Astrocyte of the spinal cord (primary cell): ENCODE measurements around the gene PCDHGA1.
"Not testable (repeated sequence)": the region's sequence is repeated elsewhere in the genome, so short reads cannot be mapped to it uniquely, and the experiment has no call there.

ENCODE experiments used
- DNase-seq: peaks from one replicate; pipeline ENCODE4 v3.0.0; 2011; ENCODE audit warnings: low read depth, low spot score
- H3K4me3 ChIP-seq: 2 replicates; pipeline ENCODE4 v1.5.1; 2011; ENCODE audit warnings: low read depth, mild to moderate bottlenecking, low read length, moderate library complexity
- CTCF ChIP-seq: IDR thresholded peaks from 2 replicates; pipeline ENCODE4 v1.5.1; 2012; ENCODE audit warnings: low read depth, mild to moderate bottlenecking, low read length, inconsistent platforms
- in situ Hi-C: cut with HindIII; loops from 2 replicates; pipeline ENCODE4 v1.10.0; 2017; ENCODE audit warnings: low sequenced_read_pairs

Gene PCDHGA1

DNA sequence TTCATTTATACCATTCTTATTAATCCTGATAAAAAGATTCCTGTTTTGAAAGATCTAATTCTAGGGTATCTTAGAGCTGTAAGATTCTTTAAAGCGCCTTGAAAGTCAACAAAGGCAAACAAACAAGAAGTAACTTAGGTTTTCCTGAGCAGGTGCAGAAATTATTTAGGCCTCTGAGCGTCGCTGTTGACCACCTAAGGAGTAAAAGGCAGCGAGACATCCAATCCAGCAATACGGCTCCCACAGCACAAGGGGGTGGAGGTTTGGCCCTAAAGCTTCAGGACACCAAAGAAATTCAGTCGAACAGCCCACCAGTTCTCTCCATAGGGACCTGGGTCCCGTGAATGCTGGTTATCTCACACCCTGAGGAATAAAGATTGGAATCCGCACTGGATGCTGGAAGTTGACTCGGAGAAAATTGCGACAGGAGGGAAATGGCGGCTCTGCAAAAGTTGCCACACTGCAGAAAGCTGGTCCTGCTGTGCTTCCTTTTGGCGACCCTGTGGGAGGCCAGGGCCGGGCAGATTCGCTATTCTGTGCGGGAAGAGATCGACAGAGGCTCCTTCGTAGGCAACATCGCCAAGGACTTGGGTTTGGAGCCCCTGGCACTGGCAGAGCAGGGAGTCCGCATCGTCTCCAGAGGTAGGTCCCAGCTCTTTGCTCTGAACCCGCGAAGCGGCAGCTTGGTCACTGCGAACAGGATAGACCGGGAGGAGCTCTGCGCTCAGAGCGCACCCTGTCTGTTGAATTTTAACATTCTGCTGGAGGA lies 8.4 kb downstream of the PCDHGA1 start, which contains the start of gene PCDHGA2:
TSS of gene PCDHGA2 (plus strand) at position 223 of the 769 bp plus-strand sequence.
- peak; percentile 56 for TF ChIP-seq CTCF
- in situ Hi-C loops: no loop called here
- H3K4me3 ChIP-seq: peak within 1 kb of the TSS; percentile 31
- peak; percentile 67 for DNase-seq

DNA sequence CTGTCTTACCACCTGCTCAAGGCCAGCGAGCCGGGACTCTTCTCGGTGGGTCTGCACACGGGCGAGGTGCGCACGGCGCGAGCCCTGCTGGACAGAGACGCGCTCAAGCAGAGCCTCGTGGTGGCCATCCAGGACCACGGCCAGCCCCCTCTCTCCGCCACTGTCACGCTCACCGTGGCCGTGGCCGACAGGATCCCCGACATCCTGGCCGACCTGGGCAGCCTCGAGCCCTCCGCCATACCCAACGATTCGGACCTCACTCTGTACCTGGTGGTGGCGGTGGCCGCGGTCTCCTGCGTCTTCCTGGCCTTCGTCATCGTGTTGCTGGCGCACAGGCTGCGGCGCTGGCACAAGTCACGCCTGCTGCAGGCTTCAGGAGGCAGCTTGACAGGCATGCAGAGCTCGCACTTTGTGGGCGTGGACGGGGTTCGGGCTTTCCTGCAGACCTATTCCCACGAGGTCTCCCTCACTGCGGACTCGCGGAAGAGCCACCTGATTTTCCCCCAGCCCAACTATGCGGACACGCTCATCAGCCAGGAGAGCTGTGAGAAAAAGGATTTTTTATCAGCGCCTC lies 10.6 kb downstream of the PCDHGA1 start:
- H3K4me3 ChIP-seq, DNase-seq, in situ Hi-C loops: not testable (repeated sequence)

GRCh38 chr5:141342773-141343172 lies 12.5 kb downstream of the PCDHGA1 start:
- no peak for DNase-seq
- H3K4me3 ChIP-seq: no peak overlapping the region
- no peak for TF ChIP-seq CTCF
- in situ Hi-C loops: no loop called here

DNA sequence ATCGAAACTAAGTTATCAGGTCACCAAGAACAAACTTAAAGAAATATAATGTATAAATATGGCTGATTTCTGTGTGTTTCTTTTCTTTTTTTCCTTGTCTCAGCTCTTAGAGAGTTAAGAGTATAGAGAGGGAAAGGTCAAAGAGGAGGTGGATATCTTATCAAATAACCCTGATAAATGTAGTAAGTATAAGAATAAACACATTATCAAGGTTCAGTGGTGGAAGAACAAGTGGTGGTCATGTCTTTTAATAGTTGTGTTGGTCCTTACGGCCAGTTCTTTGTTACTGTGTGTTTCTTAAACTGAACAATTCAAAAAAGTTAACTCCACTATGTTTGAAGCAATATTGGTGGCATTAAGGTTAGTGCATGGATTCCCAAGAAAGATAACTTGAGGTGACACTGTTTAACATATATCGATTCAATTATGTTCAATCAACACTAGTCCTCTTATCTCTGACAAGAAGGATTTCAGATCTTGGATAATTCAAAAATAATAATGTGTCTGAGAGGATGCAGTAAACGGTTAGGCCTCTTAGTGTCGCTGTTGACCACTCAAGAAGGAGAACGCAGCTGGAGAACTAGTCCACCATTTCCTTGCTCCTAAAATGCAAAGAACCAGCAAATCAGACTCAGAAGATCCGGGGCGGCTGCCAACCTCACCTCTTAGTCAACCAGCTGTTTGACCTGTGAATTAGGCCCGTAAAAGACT lies 13.1 kb downstream of the PCDHGA1 start, which contains the start of gene PCDHGA3:
TSS of gene PCDHGA3 (plus strand) at position 588 of the 711 bp plus-strand sequence. CDS start 205 bp downstream, outside the sequence.
- peak; percentile 62 for DNase-seq
- peak within 1 kb of the TSS; percentile 39 for H3K4me3 ChIP-seq
- in situ Hi-C loops: no loop called here
- peak; percentile 49 for TF ChIP-seq CTCF

DNA sequence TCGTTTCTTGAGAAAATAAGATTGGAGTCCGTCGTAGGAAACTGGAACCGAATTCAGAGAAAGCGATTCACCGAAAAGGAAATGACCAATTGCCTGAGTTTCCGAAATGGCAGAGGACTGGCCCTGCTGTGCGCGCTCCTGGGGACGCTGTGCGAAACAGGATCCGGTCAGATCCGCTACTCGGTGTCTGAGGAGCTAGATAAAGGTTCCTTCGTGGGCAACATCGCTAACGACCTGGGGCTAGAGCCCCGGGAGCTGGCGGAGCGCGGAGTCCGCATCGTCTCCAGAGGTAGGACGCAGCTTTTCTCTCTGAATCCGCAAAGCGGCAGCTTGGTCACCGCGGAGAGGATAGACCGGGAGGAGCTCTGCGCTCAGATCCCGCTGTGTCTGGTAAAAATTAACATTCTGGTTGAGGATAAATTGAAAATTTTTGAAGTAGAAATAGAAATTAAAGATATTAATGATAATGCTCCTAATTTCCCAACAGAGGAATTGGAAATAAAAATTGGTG lies 13.7 kb downstream of the PCDHGA1 start:
- in situ Hi-C loops: no loop called here
- DNase-seq: no peak
- TF ChIP-seq CTCF: no peak
- peak overlapping the region; percentile 39 for H3K4me3 ChIP-seq

DNA sequence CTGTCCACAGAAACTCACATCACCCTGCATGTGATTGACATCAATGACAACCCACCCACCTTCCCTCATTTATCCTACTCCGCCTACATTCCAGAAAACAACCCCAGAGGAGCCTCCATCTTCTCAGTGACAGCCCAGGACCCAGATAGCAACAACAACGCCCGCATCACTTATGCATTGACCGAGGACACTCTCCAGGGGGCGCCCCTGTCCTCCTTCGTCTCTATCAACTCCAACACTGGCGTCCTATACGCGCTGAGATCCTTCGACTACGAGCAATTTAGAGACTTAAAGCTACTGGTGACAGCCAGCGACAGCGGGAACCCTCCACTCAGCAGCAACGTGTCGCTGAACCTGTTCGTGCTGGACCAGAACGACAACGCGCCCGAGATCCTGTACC lies 15.0 kb downstream of the PCDHGA1 start:
- no peak for TF ChIP-seq CTCF
- H3K4me3 ChIP-seq: no peak overlapping the region
- DNase-seq: no peak
- in situ Hi-C loops: no loop called here

DNA sequence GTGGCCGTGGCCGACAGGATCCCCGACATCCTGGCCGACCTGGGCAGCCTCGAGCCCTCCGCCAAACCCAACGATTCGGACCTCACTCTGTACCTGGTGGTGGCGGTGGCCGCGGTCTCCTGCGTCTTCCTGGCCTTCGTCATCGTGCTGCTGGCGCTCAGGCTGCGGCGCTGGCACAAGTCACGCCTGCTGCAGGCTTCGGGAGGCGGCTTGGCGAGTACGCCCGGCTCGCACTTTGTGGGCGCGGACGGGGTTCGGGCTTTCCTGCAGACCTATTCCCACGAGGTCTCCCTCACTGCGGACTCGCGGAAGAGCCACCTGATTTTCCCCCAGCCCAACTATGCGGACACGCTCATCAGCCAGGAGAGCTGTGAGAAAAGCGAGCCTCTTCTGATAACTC lies 15.7 kb downstream of the PCDHGA1 start:
- in situ Hi-C loops, DNase-seq: not testable (repeated sequence)

More for the DNA sequence above, 15.7 kb downstream of the PCDHGA1 start:
- not testable (repeated sequence) for H3K4me3 ChIP-seq
